HG02571 (cell line): ENCODE data around the gene ACIN1.

Experiments
- ATAC-seq: cut with Tn5 transposase; IDR thresholded peaks from one replicate; pipeline ENCODE4 v1.9.1; 2021; ENCODE audit warnings: mild to moderate bottlenecking, moderate library complexity; ENCODE audit not compliant: unreplicated experiment

Gene ACIN1, protein sequence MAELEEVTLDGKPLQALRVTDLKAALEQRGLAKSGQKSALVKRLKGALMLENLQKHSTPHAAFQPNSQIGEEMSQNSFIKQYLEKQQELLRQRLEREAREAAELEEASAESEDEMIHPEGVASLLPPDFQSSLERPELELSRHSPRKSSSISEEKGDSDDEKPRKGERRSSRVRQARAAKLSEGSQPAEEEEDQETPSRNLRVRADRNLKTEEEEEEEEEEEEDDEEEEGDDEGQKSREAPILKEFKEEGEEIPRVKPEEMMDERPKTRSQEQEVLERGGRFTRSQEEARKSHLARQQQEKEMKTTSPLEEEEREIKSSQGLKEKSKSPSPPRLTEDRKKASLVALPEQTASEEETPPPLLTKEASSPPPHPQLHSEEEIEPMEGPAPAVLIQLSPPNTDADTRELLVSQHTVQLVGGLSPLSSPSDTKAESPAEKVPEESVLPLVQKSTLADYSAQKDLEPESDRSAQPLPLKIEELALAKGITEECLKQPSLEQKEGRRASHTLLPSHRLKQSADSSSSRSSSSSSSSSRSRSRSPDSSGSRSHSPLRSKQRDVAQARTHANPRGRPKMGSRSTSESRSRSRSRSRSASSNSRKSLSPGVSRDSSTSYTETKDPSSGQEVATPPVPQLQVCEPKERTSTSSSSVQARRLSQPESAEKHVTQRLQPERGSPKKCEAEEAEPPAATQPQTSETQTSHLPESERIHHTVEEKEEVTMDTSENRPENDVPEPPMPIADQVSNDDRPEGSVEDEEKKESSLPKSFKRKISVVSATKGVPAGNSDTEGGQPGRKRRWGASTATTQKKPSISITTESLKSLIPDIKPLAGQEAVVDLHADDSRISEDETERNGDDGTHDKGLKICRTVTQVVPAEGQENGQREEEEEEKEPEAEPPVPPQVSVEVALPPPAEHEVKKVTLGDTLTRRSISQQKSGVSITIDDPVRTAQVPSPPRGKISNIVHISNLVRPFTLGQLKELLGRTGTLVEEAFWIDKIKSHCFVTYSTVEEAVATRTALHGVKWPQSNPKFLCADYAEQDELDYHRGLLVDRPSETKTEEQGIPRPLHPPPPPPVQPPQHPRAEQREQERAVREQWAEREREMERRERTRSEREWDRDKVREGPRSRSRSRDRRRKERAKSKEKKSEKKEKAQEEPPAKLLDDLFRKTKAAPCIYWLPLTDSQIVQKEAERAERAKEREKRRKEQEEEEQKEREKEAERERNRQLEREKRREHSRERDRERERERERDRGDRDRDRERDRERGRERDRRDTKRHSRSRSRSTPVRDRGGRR

DNA sequence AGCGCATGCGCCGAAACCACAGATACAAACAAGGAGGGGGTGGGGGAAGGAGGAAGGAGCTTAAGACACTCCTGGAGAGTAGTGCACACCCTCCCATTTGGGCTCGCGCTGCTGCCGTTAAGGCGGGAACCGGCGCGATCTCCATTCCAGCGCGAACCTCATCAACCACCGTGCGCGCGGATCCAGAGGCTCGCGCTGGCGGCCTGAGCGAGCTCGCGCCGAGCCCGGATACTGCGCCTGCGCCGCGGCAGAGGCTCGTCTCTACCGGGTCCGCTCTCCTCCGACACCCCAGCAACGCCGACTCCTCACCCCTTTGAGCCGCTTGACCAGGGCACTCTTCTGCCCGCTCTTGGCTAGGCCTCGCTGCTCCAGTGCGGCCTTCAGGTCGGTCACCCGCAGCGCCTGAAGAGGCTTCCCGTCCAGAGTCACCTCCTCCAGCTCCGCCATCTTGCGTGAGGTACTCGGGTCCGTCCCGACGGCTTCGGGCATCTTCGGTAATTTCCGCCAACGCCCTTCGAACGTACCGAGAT lies at the start of gene ACIN1:
Gene ACIN1, minus strand, starts transcription at position 471 of the 530 bp plus-strand sequence. Its CDS starts 24 bp downstream, at position 447.
- peak; percentile 35 for ATAC-seq

DNA sequence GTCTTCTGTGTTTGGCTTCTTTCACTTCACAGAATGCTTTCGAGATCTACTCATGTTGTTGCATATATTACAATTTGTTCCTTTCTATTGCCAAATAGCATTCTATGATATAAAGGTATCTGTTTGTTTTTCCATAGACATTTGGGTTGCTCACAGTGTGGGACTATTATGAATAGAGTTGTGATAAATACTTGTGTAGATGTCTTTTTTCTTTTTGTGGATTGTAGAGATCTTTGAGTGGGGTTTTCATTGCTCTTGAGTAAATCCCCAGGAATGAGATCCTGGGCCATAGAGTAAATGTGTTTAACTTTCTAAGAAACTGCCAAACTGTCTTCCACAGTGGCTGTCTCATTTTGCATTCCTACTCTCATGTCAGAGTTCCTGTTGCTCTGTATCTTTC lies 49.0 kb upstream of the ACIN1 start:
- no peak for ATAC-seq

DNA sequence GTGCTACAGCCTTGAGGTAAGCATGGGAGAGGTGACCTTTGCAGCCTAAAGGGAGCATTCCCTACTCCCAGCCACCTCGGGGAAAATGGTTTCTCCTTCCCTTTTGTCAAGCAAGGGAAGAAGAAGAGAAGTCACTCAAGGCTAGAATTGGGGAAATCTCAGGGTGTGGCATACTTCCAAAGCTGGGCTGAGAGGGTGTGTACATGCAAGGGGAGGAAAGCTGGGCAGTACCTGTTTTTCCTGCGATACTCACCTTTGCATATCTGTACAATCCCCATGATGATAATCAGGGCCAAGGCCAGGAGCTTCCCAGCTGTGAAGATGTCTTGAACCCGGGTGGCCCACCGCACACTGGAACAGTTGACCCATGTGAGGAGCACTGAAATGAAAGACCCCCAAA lies 47.9 kb upstream of the ACIN1 start:
- ATAC-seq = no peak

DNA sequence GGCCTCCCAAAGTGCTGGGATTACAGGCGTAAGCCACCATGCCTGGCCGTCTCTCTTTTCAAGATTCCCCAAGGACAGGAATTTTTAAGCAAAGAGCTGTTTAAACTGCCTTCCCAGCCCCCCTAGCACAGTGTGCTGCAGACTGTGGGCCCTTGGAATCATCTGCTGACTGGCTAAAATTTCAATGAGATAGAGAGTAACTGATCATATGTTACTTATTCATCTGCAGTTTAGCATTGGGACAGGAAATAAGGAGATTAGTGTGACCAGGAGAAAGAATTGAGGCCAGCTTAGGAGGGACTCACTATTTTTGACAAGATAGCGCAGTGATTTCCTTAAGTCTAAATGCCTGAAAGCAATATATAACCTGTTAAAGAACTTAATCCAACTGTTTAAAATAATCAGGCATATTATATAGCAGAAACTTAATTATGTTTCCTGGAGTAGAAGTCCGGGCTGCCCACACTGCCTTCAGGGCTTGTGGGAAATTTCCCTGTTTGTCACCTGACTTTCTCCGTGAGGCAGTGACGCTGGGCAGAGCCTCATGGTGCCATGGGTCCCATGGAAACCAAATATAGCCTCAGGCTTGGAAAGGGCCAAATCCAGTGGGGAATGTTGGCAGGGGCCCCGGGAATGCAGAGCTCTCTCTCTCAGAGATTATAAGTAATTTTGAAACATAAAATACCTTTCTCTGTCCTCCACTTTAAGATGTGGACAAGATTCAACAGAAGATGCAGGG lies 46.9 kb upstream of the ACIN1 start:
- no peak for ATAC-seq

DNA sequence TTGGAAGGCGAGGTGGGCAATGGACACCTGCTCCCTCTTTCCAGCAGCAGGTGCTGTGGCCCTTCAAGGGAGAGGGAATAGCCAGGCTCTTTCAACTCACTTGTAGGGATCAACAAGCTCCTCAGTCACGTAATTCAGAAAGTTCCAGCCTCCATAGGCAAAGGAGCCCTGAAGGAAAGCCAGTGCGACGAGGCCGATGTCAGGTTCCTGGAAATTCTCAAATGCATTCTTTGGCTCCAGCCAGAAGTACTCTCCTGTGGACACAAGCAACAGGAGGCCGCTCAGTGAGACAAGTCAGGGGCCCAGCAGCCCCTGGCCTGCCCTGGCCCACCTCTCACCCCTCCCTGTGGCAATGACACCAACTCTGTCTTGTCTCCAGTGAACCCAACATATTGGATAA lies 45.4 kb upstream of the ACIN1 start:
- no peak for ATAC-seq

DNA sequence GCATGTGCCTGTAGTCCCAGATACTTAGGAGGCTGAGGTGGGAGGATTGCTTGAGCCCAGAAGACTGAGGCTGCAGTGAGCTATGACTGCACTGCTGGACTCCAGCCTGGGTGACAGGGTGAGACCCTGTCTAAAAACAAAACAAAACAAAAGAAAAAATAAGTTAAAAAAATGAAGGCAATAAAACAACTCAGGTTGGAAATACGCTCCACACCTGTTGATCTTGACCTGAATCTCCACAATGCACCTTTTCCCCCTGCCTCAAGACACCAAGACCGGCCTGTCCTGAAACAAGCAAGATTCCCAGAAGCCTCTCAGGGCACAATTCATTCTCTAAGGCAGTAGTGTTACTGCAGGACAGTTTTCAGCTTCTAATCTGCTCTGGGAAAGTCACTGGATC lies 44.9 kb upstream of the ACIN1 start:
- no peak for ATAC-seq

DNA sequence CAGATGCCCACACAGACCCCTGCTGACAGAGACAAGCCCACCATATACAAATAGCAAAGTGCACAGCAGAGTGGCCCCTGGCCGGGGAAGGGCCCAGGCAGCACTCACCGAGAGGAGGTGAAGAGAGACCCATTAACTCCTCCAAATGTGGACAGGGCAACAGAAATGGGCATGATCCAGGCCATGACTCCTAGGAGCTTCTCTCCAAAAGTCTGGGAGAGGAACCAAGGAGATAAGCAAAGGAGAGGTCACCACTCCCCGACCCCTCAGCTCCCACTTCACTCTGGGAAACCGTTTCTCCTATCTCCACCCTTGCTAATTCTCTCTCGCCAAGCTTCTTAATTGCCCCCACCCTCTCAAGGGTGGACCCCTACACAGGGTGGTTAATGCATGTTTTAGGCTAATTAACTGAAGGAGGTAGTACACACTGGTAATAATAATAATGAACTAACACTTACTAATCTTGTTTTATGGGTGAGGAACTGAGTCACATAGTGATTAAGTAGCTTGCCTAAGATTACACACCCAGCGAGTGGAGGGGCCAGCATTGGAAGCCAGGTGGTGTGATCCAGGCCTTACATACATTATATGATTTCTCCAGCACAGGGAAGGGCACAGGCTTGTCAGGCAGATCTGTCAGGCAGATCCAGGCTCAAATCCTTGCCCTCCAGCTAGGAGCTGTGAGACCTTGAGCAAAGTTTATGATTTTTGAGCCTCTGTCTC lies 43.0 kb upstream of the ACIN1 start:
- ATAC-seq = no peak

DNA sequence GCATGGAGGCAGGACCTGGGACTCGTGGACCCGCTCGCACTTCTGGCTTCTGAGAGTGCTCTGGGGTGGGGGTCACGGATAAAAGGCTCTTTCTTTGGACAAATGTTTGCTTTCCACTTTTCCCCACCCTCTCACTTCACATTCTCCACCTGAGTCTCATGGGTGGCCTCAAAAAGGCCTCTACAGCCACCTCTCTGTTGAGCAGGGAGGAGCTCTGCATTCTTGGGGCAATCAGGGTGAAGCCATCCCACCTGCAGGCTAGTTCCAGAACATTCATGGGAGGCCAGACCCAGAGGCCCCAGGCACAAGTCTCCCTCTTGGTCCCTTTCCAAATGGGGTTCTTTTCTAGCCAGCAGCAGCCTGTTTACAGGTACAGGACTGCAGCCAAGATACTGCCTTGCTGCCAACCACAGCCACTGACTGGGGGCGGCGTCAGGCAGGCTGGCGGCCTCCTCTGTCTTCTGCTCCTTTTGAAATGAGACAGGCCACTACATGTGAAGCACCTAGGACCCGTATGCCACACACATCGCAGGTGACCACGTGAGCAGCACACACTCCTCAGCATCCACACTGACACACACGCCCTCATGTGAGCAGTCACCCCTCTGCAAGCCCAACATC lies 42.4 kb upstream of the ACIN1 start:
- no peak for ATAC-seq

DNA sequence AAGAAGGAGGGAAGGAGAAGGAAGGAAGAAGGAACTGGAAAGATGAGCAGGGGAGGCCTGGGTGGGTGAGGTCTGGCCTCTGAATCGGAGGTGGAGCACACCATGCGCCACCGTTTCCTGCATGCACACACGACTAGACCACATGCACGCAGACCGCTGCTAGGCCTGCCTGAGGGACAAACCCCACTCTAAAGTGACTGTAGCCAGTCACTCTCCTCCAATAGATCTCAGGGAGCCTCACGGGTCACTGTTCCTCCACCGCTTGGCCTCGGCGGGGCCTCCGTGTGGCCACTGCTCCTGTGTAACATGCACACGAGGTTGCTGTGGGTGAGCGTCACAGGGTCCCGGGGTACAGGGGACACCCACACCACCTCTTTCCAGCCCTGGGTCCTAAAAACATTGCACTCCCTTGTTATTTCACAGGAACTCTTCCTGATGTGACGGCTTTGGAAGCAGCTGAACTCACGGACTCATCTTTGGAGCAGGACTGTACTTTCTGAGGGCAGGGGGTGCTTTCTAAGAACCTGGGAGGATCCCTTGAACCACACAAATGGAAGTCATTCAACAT lies 41.7 kb upstream of the ACIN1 start:
- ATAC-seq = no peak

DNA sequence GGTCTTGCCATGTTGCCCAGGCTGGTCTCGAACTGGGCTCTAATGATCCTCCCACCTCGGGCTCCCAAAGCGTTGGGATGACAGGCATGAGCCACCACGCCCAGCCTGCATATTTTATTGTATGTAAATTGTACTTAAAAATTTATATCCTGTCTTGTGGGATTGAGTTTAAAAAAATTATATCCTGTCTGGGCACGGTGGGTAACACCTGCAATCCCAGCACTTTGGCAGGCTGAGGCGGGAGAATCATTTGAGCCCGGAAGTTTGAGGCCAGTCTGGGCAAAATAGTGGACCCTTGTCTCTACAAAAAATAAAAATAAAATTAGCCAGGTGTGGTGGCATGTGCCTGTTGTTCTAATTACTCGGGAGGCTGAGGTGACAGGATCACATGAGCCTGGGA lies 38.0 kb upstream of the ACIN1 start:
- no peak for ATAC-seq

DNA sequence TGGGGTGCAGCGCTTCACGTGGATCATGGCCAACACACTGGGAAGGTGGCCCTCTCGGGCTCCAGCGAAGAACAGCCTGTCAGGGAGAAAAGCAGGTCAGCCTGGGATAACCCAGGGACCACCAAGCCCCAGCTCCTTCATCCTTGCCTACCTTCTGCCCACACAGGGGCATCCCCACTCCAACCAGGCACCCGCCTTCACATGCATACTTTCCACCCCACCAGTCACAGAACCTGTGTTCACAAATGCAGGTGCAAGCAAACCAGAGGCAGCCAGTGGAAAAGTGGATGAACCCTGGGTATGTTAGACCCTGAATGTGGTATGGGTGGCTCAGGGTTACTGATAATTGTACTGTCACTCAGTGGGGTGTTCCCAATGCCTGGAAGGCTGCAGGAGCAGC lies 36.5 kb upstream of the ACIN1 start:
- ATAC-seq = no peak

DNA sequence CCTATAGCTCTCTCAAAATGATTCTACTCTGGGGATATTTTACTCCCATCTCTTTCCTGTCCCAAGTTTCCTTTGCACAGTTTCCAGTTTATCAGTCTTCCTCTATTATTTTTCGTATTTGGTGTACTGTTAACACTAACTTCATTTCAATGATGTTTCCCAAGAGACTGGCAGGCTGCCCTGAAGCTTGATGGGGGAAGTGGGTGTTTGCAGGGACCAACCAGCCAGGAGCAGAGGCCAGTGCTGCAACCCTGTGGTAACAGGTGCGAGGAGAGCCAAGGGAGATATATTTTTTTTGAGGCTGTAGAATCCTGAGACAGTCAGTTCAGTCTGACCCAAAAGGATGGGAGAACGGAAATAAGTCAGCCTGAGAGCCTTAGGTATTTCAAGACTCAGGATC lies 35.9 kb upstream of the ACIN1 start:
- ATAC-seq = no peak

DNA sequence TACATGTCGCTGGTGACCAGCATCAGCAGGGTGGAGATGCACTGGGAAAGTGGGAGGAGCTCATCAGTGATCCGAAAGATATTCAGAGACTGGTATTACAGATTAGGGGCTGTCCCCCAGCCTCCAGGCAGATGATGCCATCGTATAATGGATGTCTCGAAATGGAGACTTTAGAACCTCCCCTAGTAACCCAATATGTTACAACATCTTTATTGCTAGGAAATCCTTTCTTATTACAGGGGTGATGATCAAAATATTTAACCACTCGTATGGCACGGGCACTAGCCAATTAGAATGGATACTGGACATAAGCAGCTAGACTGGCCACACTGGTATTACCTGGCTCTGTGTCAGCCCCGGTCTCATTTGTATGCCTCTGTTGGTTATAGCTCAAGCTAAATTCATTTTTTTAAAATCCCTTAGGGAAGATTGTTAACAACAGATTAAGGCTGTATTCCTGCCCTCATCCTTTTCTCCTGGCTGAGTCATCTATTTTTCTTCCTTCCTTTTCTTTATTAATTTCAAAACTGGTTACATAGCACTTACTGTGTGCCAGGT lies 34.9 kb upstream of the ACIN1 start:
- no peak for ATAC-seq

DNA sequence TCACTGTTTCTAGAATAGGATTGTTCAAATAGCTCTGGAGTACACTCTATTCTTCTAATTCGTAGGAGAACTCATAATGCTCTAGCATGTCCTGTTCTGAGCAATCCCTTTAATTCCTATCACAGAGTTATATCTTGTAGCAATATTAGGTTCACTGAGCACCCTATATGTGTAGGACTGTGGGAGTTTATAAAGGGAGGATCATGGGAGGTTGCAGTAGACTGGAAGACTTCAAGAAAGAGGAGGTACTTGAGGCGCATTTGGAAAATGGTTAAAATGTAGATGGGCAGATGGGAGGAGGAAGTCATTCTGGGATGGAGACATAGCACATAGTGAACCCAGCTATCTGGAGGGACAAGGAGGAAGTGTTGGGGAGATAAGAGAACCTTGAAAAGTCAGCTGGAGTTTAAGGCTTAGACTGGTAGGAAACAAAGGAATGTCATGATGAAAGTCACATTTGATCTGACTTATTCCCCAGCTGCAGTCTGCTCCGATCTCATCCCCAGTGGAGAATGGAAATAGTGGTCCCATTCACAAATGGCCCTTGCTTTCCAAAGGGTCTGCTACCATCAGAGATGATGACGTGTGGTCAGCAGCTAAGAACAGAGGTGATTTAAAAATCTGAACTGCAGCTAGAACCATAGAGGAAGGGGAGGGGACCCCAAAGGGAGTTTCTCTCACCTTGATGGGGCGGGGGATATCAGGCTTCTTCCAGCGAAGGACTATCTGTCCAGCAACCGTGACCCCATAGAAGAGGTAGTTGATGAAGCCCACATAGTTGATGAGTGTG lies 34.2 kb upstream of the ACIN1 start:
- no peak for ATAC-seq

DNA sequence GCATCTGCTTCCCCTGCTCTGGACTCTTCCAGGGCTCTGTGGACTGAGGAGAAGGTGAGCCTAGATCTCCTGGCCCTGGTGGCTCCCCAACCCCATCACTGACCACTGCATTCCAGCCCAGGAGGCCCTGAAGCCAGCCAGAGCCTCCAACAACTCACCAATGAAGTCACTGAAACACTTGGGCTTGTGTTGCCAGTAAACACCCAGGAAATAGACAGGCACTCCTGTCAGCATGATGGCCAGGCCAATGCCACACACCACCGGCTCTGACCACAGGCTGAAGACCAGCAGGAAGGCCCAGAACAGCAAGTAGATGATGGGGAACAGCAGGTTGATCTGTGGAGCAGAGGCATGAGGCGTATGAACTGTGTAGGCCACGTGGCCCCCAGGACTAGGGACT lies 32.9 kb upstream of the ACIN1 start:
- ATAC-seq = no peak

DNA sequence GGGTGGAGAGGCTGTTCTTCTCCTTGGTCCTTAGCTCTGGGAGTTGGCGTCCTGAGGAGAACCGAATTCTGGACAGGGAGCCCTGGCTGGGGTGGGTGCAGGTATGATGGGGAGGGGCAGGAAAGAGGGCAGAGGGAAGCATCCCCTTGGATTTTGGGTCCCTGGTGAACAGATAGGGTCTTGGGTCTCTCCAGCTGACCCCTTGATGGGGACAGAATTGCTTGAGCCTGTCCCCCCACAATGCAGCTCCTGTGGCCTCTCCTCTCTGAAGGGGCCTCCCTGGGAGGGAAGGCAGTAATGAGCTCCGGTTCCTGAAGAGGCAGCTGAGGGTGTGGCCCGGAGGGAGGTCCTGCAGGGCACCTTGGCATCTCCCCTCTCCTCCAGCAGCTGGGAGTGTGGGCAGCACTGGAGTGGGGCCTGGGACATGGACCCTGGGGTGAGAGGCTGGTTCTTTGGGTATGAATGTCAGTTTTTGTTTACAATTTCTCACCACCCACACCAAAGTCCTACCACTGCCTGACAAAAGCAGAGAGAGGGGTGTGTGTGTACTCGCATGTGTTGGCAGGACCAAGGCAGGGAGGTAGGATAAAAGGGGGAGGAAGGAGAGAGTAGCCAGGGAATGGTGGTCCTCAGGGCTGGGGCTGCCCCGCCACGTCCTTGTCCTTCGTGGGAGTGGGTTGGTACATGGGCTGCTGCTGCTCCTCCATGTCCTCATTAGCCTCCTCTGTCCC lies 31.8 kb upstream of the ACIN1 start:
- no peak for ATAC-seq

DNA sequence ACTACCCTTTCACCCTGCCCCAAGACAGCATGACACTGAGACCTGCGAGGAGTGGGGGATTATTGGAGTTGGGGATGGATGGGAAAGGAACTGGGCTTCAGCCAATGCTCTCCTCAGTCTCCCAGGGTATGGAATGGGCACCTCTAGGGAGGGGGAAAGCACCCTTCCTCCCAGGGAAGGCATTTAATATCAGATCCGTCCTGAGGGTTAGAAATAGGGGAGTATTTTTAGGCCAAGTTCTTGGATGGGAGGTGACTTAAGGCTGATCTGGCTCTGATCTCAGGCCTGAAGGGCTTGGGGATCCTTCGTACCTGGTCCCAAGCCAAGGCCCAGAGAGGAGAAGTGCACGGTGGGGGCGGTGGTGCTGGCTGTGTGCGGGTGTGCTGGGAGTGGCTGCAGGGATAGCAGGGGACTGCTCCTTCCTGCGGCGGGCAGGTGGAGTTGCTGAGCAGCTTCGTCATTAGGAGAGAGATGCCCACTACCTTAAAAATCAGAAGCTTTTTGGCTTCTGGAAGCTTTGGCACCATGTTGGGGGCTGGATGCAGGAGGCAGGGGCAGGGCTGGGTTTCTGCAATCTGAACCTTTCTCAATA lies 31.1 kb upstream of the ACIN1 start:
- ATAC-seq = no peak
